Effector memory CD8-positive, alpha-beta T cell (primary cell): ENCODE data around the gene PLPP3.
A peak's percentile ranks its signal among the peaks of the same experiment; 100 is the strongest.
"Not testable (repeated sequence)": the region's sequence is repeated elsewhere in the genome, so short reads cannot be mapped to it uniquely, and the experiment has no call there.

Source experiments
- ATAC-seq: fragments of 150-1000 bp; cut with Tn5 transposase; replicated peaks from 2 replicates; pipeline ENCODE4 v1.10.0; 2021; ENCODE audit warnings: mild to moderate bottlenecking, moderate library complexity
- DNase-seq, 3 experiments: peaks; one replicate each; pipeline ENCODE4 v3.0.0; 2021
- H3K27ac Mint-ChIP-seq, 2 donors: one replicate each; pipeline ENCODE4 v1.8.0; 2022; ENCODE audit warnings: mild to moderate bottlenecking in 2 of 2, mixed read lengths in 2 of 2, moderate library complexity in 2 of 2
- H3K27me3 Mint-ChIP-seq, 2 donors: one replicate each; pipeline ENCODE4 v1.8.0; 2022; ENCODE audit warnings: mixed read lengths in 2 of 2
- H3K36me3 Mint-ChIP-seq: one replicate; pipeline ENCODE4 v1.8.0; 2022; ENCODE audit warnings: mild to moderate bottlenecking, moderate library complexity, mixed read lengths; ENCODE audit not compliant: insufficient read depth
- H3K4me1 Mint-ChIP-seq, 2 donors: one replicate each; pipeline ENCODE4 v1.8.0; 2022; ENCODE audit warnings: low read depth in 2 of 2, mixed read lengths in 2 of 2
- H3K4me3 Mint-ChIP-seq, 2 donors: one replicate each; pipeline ENCODE4 v1.8.0; 2022; ENCODE audit warnings: mild to moderate bottlenecking in 2 of 2, mixed read lengths in 2 of 2, moderate library complexity in 2 of 2
- H3K9me3 Mint-ChIP-seq, 2 donors: one replicate each; pipeline ENCODE4 v1.8.0; 2022; ENCODE audit warnings: mixed read lengths in 2 of 2
- total RNA-seq, 9 experiments: gene quantifications; one replicate each; lab custom pipeline; 2026; lab: John Stamatoyannopoulos, UW

Gene PLPP3
- total RNA-seq, result 0 to 0.24 (median 0) reads per million in 9 experiments

GRCh38 chr1:56578963-56579875 is at the start of gene PLPP3:
Gene PLPP3, minus strand, starts transcription at chr1:56579563. Its CDS starts 547 bp downstream, at chr1:56579016.
- H3K9me3 Mint-ChIP-seq, result no peaks in the 10 kb centered on the region
- H3K27me3 Mint-ChIP-seq, result peaks cover 26 to 43% of the 10 kb centered on the region in 2 donors
- no peak for DNase-seq
- no peaks in the 10 kb centered on the region for H3K4me1 Mint-ChIP-seq
- H3K36me3 Mint-ChIP-seq, result no peaks in the 10 kb centered on the region
- ATAC-seq, result no peak
- peak within 1 kb of the TSS; percentile 29 to 60 for H3K4me3 Mint-ChIP-seq
- no peak within 1 kb of the TSS for H3K27ac Mint-ChIP-seq

- no peaks in the 10 kb centered on the region for H3K4me1 Mint-ChIP-seq
- DNase-seq, result no peak
- no peaks in the 10 kb centered on the region for H3K36me3 Mint-ChIP-seq
- H3K9me3 Mint-ChIP-seq, result peaks cover 0 to 5% of the 10 kb centered on the region in 2 donors
- no peak overlapping the region for H3K4me3 Mint-ChIP-seq
- no peak for ATAC-seq
- no peak overlapping the region for H3K27ac Mint-ChIP-seq
- H3K27me3 Mint-ChIP-seq, result no peaks in the 10 kb centered on the region
These were observed 48.3 kb upstream of the PLPP3 start for GRCh38 chr1:56627636-56628039.

DNA sequence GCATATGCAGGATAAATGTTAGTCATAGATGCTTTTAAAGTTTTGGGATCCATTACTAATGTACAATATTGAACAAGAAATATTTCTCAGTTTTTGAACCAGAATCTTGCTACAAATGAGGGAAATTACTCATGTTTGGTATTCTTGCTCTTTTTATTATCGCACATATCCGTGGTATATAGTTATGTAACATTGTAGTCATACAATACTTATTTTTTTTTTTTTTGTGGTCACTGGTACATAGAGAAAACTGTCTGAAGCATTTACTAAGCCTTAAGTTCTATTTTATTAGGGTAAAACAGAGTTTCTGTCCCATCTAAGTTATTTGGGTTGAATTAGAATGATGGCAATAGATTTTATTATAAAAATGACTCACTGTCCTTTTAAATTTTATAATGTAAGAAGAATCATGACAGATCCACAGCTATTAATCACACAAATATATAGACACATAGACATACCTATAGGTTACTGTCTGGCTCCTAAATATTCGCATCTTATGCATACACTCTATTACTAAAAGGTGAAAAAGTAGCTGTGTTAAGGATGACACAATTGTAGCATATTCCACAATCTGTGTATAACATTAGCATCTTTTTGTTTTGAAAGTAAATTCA is 47.8 kb upstream of the PLPP3 start:
- DNase-seq (no peak), ATAC-seq (no peak)
- no peak overlapping the region for H3K27ac Mint-ChIP-seq
- H3K36me3 Mint-ChIP-seq, result no peaks in the 10 kb centered on the region
- H3K9me3 Mint-ChIP-seq, result peaks cover 0 to 5% of the 10 kb centered on the region in 2 donors
- H3K27me3 Mint-ChIP-seq, result no peaks in the 10 kb centered on the region
- no peak overlapping the region for H3K4me3 Mint-ChIP-seq
- H3K4me1 Mint-ChIP-seq, result no peaks in the 10 kb centered on the region

DNA sequence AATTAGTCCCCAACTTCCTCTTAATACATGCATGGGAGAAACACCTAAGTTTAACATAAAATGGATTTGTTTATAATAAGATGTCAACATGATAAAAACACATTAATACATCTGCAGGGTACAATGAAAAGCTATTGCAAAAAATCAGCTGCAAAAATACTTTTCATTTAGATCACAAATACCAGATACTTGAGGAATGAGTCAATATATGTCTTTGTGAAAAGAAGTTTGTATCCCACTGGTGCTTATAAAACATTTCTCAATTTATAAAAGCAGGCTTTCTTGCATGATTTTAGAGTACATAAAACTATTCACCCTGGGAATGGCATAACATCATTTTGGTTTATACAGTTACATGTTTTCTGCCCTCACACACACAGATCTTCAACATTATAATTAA is 47.2 kb upstream of the PLPP3 start:
- peaks cover 0 to 5% of the 10 kb centered on the region in 2 donors for H3K9me3 Mint-ChIP-seq
- DNase-seq, result no peak
- ATAC-seq, result no peak
- H3K27ac Mint-ChIP-seq, result no peak overlapping the region
- no peaks in the 10 kb centered on the region for H3K36me3 Mint-ChIP-seq
- H3K4me3 Mint-ChIP-seq, result no peak overlapping the region
- H3K4me1 Mint-ChIP-seq, result no peaks in the 10 kb centered on the region
- no peaks in the 10 kb centered on the region for H3K27me3 Mint-ChIP-seq

DNA sequence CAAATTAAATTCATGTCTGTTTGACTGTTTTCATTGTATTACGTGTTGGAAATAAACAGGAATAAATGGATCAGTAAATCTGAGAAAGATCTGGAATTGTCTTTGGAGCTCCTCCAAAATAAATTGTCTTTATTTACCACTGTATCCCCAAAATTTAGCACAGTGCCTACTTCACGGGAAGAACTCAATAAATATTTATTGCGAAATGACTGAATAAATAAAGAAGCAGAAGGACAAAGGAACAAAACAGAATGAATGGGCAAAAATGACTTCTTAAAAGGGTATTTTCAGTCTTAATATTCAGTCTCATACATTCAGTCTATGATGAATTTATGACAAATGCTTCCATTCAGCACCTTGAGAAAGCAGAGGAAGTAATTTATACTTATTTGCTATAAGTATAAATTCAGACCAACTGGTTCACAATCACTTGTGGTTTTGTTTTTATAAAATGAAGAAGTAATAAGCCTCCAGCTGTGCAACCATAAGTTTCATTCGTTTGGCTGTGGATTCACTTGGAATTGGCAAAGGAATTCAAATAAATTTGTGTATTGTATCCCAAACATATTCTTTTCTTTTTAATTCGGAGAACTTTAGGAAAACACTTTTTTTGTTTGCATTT is 46.6 kb upstream of the PLPP3 start:
- no peak for ATAC-seq
- Mint-ChIP-seq H3K4me1 (no peaks in the 10 kb centered on the region), H3K9me3 (peaks cover 0 to 5% of the 10 kb centered on the region in 2 donors), H3K36me3 (no peaks in the 10 kb centered on the region), H3K27ac (no peak overlapping the region), H3K4me3 (no peak overlapping the region), H3K27me3 (no peaks in the 10 kb centered on the region)
- no peak for DNase-seq

DNA sequence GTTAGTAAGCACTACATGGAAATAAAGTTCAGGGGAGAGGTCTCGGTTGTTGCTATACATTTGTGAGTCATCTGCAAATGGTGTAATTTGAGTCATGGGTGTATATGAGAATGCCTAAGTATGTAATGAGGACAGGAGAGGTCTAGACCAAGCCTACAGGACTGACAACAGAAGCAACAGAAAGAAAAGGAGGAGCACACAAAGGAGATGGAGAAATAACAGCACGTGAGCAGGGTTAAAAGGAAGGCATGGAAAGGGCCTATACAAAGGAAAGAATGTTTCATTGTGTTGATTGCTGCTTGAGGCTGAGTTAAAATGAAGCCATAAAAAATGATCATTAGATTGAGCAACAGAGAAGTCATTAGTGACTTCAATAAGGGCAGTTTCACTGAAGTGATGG is 37.8 kb upstream of the PLPP3 start:
- ATAC-seq (no peak), DNase-seq (no peak)
- no peaks in the 10 kb centered on the region for H3K27me3 Mint-ChIP-seq
- H3K9me3 Mint-ChIP-seq, result no peaks in the 10 kb centered on the region
- H3K4me3 Mint-ChIP-seq, result no peak overlapping the region
- no peak overlapping the region for H3K27ac Mint-ChIP-seq
- no peaks in the 10 kb centered on the region for H3K36me3 Mint-ChIP-seq
- no peaks in the 10 kb centered on the region for H3K4me1 Mint-ChIP-seq

DNA sequence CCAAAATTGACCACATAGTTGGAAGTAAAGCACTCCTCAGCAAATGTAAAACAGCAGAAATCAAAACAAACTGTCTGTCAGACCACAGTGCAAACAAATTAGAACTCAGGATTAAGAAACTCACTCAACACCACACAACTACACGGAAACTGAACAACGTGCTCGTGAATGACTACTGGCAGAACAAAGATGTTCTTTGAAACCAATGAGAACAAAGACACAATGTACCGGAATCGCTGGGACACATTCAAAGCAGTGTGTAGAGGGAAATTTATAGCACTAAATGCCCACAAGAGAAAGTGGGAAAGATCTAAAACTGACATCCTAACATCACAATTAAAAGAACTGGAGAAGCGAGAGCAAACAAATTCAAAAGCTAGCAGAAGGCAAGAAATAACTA is 31.4 kb upstream of the PLPP3 start:
- not testable (repeated sequence) for H3K4me3 Mint-ChIP-seq, ATAC-seq, DNase-seq, H3K36me3 Mint-ChIP-seq, H3K27me3 Mint-ChIP-seq, H3K4me1 Mint-ChIP-seq, H3K9me3 Mint-ChIP-seq, H3K27ac Mint-ChIP-seq

DNA sequence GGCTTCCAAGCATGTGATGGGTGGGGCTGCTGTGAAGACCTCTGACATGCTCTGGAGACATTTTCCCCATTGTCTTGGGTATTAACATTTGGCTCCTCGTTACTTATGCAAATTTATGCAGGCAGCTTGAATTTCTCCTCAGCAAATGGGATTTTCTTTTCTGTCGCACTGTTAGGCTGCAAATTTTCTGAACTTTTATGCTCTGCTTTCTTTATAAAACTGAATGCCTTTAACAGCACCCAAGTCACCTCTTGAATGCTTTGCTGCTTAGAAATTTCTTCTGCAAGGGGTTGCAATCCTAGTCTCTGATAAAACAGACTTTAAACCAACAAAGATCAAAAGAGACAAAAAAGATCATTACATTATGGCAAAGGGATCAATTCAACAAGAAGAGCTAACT is 30.7 kb upstream of the PLPP3 start:
- not testable (repeated sequence) for H3K27me3 Mint-ChIP-seq, H3K4me1 Mint-ChIP-seq, H3K9me3 Mint-ChIP-seq, H3K4me3 Mint-ChIP-seq, ATAC-seq, H3K36me3 Mint-ChIP-seq, H3K27ac Mint-ChIP-seq, DNase-seq

DNA sequence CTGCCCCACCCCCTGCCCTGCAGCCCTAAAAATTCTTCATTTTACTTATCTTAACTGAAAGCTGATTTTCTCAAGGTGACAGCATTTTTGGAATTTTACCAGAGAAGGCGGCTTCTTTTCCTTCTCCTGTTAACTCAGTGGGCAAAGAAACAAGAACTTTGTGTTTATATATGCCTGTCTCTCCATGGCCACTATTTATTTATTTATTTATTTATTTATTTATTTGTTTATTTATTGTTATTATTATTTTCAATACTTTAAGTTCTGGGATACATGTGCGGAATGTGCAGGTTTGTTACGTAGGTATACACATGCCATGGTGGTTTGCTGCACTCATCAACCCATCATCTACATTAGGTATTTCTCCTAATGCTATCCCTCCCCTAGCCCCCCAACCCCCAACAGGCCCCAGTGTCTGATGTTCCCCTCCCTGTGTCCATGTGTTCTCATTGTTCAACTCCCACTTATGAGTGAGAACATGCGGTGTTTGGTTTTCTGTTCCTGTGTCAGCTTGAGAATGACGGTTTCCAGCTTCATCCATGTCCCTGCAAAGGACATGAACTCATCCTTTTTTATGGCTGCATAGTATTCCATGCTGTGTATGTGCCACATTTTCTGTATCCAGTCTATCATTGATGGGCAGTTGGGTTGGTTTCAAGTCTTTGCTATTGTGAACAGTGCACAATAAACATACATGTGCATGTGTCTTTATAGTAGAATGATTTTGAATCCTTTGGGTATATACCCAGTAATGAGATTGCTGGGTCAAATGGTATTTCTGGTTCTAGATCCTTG is 16.2 kb upstream of the PLPP3 start:
- H3K27me3 Mint-ChIP-seq, H3K9me3 Mint-ChIP-seq, H3K36me3 Mint-ChIP-seq, DNase-seq, H3K4me3 Mint-ChIP-seq, H3K27ac Mint-ChIP-seq, ATAC-seq, H3K4me1 Mint-ChIP-seq: not testable (repeated sequence)

GRCh38 chr1:56591909-56592308 is 12.5 kb upstream of the PLPP3 start:
- no peaks in the 10 kb centered on the region for H3K36me3 Mint-ChIP-seq
- H3K27me3 Mint-ChIP-seq, result no peaks in the 10 kb centered on the region
- no peak overlapping the region for H3K4me3 Mint-ChIP-seq
- DNase-seq (no peak), ATAC-seq (no peak)
- peaks cover 0 to 2% of the 10 kb centered on the region in 2 donors for H3K9me3 Mint-ChIP-seq
- no peak overlapping the region for H3K27ac Mint-ChIP-seq
- H3K4me1 Mint-ChIP-seq, result no peaks in the 10 kb centered on the region

DNA sequence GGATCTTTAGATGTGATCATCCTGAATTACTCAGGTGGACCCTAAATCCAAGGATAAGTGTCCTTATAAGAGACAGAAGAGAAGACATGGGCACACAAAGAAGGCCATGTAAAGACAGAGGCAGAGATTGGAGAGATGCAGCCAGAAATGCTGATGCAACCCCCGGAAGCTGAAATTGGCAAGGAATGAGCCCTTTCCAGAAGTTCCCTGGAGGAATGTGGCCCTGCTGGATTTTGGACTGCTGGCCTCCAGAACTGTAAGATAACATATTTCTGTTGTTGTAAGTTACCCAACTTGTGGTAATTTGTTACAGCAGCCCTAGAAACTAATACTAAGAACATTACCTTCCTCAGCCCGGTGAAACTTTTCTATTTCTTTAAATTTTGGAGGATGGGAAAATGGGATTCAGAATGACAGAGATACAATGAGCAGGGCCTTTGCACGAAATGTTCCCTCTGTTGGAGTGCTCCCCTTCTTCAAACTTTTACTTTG is 11.2 kb upstream of the PLPP3 start:
- DNase-seq (no peak), ATAC-seq (no peak)
- H3K27ac Mint-ChIP-seq, result no peak overlapping the region
- H3K36me3 Mint-ChIP-seq, result no peaks in the 10 kb centered on the region
- H3K27me3 Mint-ChIP-seq, result no peaks in the 10 kb centered on the region
- no peak overlapping the region for H3K4me3 Mint-ChIP-seq
- no peaks in the 10 kb centered on the region for H3K4me1 Mint-ChIP-seq
- H3K9me3 Mint-ChIP-seq, result peaks cover 0 to 2% of the 10 kb centered on the region in 2 donors

GRCh38 chr1:56589369-56589768 is 10.0 kb upstream of the PLPP3 start:
- Mint-ChIP-seq H3K36me3 (no peaks in the 10 kb centered on the region), H3K27ac (no peak overlapping the region), H3K4me3 (no peak overlapping the region), H3K4me1 (no peaks in the 10 kb centered on the region), H3K9me3 (peaks cover 0 to 2% of the 10 kb centered on the region in 2 donors), H3K27me3 (no peaks in the 10 kb centered on the region)
- DNase-seq (no peak), ATAC-seq (no peak)

DNA sequence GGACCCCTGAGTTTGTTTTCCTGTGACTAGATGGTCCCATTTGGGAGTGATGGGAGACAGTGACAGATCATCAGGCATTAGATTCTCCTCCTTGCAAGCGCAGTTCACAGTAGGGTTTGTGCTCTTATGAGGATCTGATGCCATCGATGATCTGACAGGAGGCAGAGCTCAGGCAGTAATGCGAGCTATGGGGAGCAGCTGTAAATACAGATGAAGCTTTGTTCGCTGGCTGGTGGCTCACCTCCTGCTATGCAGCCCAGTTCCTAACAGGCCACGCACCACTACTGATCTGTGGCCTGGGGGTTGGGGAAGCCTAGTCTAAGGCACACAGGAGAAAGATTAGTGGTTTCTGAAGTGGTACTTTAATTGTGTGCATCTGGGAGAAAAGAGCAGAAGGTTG is 7.1 kb upstream of the PLPP3 start:
- no peak overlapping the region for H3K27ac Mint-ChIP-seq
- no peak overlapping the region for H3K4me3 Mint-ChIP-seq
- DNase-seq, result no peak
- peaks cover 0 to 2% of the 10 kb centered on the region in 2 donors for H3K9me3 Mint-ChIP-seq
- H3K36me3 Mint-ChIP-seq, result no peaks in the 10 kb centered on the region
- peaks cover 0 to under 1% of the 10 kb centered on the region in 2 donors for H3K27me3 Mint-ChIP-seq
- no peak for ATAC-seq
- no peaks in the 10 kb centered on the region for H3K4me1 Mint-ChIP-seq
